T47D (cell line): Measurements from ENCODE around the gene HES5.
"Not testable (repeated sequence)": the region's sequence is repeated elsewhere in the genome, so short reads cannot be mapped to it uniquely, and the experiment has no call there.

Source experiments
- DNase-seq, 2 experiments: peaks; one replicate each; pipeline versions ENCODE4 v3.0.0 to v3.0.0-alpha.2; 2011 to 2012; ENCODE audit warnings: low read depth in 1 of 2, low spot score in 1 of 2
- JUND ChIP-seq: IDR thresholded peaks from 2 replicates; pipeline ENCODE4 v1.6.1; 2012; ENCODE audit warnings: low read depth
- in situ Hi-C: cut with HindIII; loops from 2 replicates; pipeline ENCODE4 v1.10.0; 2016; ENCODE audit warnings: low sequenced_read_pairs, low pct_unique_long_range_greater_than_20kb

Gene HES5

GRCh38 chr1:2529784-2530512 lies at the start of gene HES5:
TSS of gene HES5 (minus strand) at chr1:2530263. CDS start at chr1:2530164, 99 bp downstream.
- DNase-seq = no peak
- in situ Hi-C loops = no loop called here

GRCh38 chr1:2578758-2579118 lies 48.7 kb upstream of the HES5 start:
- in situ Hi-C loops = no loop called here
- no peak for TF ChIP-seq JUND
- no peak for DNase-seq

More at GRCh38 chr1:2529784-2530512, at the start of gene HES5:
- no peak for TF ChIP-seq JUND

- DNase-seq, in situ Hi-C loops: not testable (repeated sequence)
These were observed 47.6 kb upstream of the HES5 start for GRCh38 chr1:2577565-2578075.

- in situ Hi-C loops = no loop called here
- DNase-seq = no peak
- TF ChIP-seq JUND = no peak
These were observed 46.0 kb upstream of the HES5 start for GRCh38 chr1:2575801-2576663.

- in situ Hi-C loops = no loop called here
- DNase-seq = no peak
- no peak for TF ChIP-seq JUND
These were observed 44.3 kb upstream of the HES5 start for GRCh38 chr1:2574350-2574749.

GRCh38 chr1:2573250-2573920 lies 43.3 kb upstream of the HES5 start:
- TF ChIP-seq JUND = no peak
- DNase-seq = no peak
- in situ Hi-C loops = no loop called here

GRCh38 chr1:2571348-2571747 lies 41.3 kb upstream of the HES5 start:
- no peak for DNase-seq
- in situ Hi-C loops = no loop called here
- no peak for TF ChIP-seq JUND

GRCh38 chr1:2570332-2570731 lies 40.3 kb upstream of the HES5 start:
- no peak for TF ChIP-seq JUND
- in situ Hi-C loops = no loop called here
- DNase-seq = no peak

GRCh38 chr1:2569703-2570102 lies 39.6 kb upstream of the HES5 start:
- in situ Hi-C loops, DNase-seq: not testable (repeated sequence)

GRCh38 chr1:2569060-2569459 lies 39.0 kb upstream of the HES5 start:
- TF ChIP-seq JUND = no peak
- DNase-seq = no peak
- in situ Hi-C loops = no loop called here

- in situ Hi-C loops, DNase-seq: not testable (repeated sequence)
These were observed 38.2 kb upstream of the HES5 start for GRCh38 chr1:2568187-2568816.

- DNase-seq = no peak
- TF ChIP-seq JUND = no peak
- in situ Hi-C loops = no loop called here
These were observed 37.1 kb upstream of the HES5 start for GRCh38 chr1:2567083-2567679.
